Kidney (tissue), 14 donors: ENCODE data around the gene PHLDB2. TPM values are rescaled to one million over a fixed set of nuclear protein-coding genes. Genes with fewer than 3 reads are reported as not detected.
A peak's percentile ranks its signal among the peaks of the same experiment; 100 is the strongest.

Experiments used
- DNase-seq, 5 donors: peaks; one replicate each; pipeline ENCODE4 v3.0.0-alpha.2; 2013 to 2020
- FAIRE-seq: peaks from 2 replicates; lab custom pipeline; 2012; peaks lifted over from hg19 to GRCh38; lab: Jason Lieb, UNC
- H3K27ac ChIP-seq, 2 donors: one replicate each; pipeline ENCODE4 v1.7.0; 2013; ENCODE audit warnings: low read depth in 2 of 2, low read length in 2 of 2, inconsistent platforms in 1 of 2
- H3K27me3 ChIP-seq: one replicate; pipeline ENCODE4 v1.7.1; 2013; ENCODE audit warnings: low read length, inconsistent platforms; ENCODE audit not compliant: control insufficient read depth, insufficient read depth
- H3K36me3 ChIP-seq, 3 donors: one replicate each; pipeline versions ENCODE4 v1.7.0 to v1.7.1; 2013; ENCODE audit warnings: low read length in 3 of 3, control low read depth in 1 of 3, inconsistent platforms in 1 of 3; ENCODE audit not compliant: insufficient read depth in 3 of 3, control insufficient read depth in 2 of 3
- H3K4me1 ChIP-seq, 3 donors: one replicate each; pipeline versions ENCODE4 v1.7.0 to v1.7.1; 2013; ENCODE audit warnings: low read length in 3 of 3, inconsistent platforms in 1 of 3, low read depth in 1 of 3; ENCODE audit not compliant: control insufficient read depth in 2 of 3, insufficient read depth in 2 of 3
- H3K4me3 ChIP-seq, 3 donors: one replicate each; pipeline versions ENCODE4 v1.7.0 to v1.8.1; 2013; ENCODE audit warnings: low read length in 3 of 3, control low read depth in 1 of 3, inconsistent platforms in 1 of 3
- H3K9ac ChIP-seq, 3 donors: one replicate each; pipeline versions ENCODE4 v1.7.0 to v1.7.1; 2013; ENCODE audit warnings: low read length in 3 of 3, control low read depth in 1 of 3, inconsistent platforms in 1 of 3
- H3K9me3 ChIP-seq, 3 donors: one replicate each; pipeline versions ENCODE4 v1.7.0 to v1.7.1; 2013; ENCODE audit warnings: low read length in 3 of 3, control low read depth in 1 of 3, inconsistent platforms in 1 of 3; ENCODE audit not compliant: control insufficient read depth in 2 of 3, insufficient read depth in 1 of 3
- intact Hi-C: fragments of 100-400 bp; cut with DNase I; formaldehyde crosslinking; loops from one replicate; pipeline ENCODE4 v1.11.1; 2022
- polyA plus RNA-seq: library from polyadenylated mRNA; stranded (reverse); fragments of 350-450 nt; fragmentation: Illumina TruSeq; extraction: RNeasy Lipid Tissue Mini Kit (QIAGEN cat#74804); gene quantifications from one replicate; pipeline ENCODE4 v1.2.3, GENCODE V29; 2014; ENCODE audit warnings: low read depth, low replicate concordance; ENCODE audit not compliant: insufficient read depth
- total RNA-seq: library from RNA; stranded (reverse); fragmentation: NEBNext Ultra II Directional; extraction: Animal tissue kit (Norgen Biotek cat#: 25700); gene quantifications from one replicate; pipeline ENCODE4 v1.2.1, GENCODE V29; 2021
- TF ChIP-seq, protein P1 (sequence below): IDR thresholded peaks from 3 replicates; pipeline ENCODE4 v1.5.1; 2012; ENCODE audit warnings: mild to moderate bottlenecking, moderate library complexity, borderline replicate concordance; ENCODE audit not compliant: insufficient read depth; ENCODE audit errors: extremely low read depth
- donor health status: control.
- donor health status: control.
- donor health status: control.
- donor health status: control.
- donor health status: control.
- donor health status: DM: yes; HTN: yes; CAD: no.
- donor health status: Normal renal cell carcinoma (clear cell type).

PHLDB2 gene
- total and polyA plus RNA-seq, 2 donors from 2014 or later, result 28.0 to 85.6 TPM

DNA sequence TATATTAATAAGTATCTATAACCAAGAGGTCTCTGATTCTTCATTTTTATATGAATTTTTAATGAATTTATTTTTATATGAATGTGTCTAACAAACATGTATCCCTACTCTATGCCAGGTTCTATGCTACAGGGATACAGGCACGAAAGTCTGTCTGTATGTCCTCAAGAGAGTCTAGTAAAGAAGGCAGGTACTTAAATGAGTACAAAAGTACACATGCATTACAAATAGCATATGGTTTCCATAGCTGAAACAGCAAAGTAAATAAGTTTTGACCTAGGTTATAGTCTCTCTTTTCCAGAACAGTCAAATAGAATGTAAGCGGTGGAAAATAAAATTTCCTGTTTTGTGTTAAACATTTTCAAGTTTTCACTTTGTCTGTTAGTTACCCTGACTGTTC lies 106.4 kb downstream of the PHLDB2 start:
- Histone ChIP-seq H3K9ac (no peak overlapping the region), H3K4me3 (no peak overlapping the region), H3K27me3 (no peaks in the 10 kb centered on the region), H3K27ac (no peak overlapping the region), H3K4me1 (peaks cover 0 to 11% (median 10%) of the 10 kb centered on the region in 3 donors), H3K36me3 (peaks cover 0 to 20% (median 10%) of the 10 kb centered on the region in 3 donors), H3K9me3 (no peaks in the 10 kb centered on the region)
- no peak for DNase-seq
- intact Hi-C loops, result loop anchor here (5.0 to 10.0 kb wide), 2 partner anchors 91 to 248 kb away; no protein-coding TSS in a partner anchor
- TF ChIP-seq, protein P1, sequence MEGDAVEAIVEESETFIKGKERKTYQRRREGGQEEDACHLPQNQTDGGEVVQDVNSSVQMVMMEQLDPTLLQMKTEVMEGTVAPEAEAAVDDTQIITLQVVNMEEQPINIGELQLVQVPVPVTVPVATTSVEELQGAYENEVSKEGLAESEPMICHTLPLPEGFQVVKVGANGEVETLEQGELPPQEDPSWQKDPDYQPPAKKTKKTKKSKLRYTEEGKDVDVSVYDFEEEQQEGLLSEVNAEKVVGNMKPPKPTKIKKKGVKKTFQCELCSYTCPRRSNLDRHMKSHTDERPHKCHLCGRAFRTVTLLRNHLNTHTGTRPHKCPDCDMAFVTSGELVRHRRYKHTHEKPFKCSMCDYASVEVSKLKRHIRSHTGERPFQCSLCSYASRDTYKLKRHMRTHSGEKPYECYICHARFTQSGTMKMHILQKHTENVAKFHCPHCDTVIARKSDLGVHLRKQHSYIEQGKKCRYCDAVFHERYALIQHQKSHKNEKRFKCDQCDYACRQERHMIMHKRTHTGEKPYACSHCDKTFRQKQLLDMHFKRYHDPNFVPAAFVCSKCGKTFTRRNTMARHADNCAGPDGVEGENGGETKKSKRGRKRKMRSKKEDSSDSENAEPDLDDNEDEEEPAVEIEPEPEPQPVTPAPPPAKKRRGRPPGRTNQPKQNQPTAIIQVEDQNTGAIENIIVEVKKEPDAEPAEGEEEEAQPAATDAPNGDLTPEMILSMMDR, result no peak
- FAIRE-seq, result no peak

DNA sequence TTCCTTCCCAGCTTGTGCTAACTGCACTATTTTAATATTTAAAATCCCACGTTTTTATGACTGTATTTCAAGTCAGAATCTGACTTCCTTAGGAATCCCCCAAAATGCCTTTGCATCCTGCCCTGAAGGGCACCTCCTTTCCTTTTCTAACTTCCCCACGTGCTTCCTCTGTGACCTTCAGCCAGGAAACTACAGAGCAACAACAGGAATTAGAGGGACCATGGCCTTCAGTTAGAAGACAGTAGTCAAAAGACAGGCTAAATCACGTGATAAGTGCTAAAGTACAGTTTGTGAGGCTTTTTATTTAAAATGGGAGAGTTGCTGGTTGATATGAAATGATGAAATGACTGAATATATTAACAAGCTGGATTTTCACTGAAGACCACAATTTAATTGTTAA lies 108.0 kb downstream of the PHLDB2 start:
- Histone ChIP-seq H3K4me3 (no peak overlapping the region), H3K27me3 (no peaks in the 10 kb centered on the region), H3K9me3 (no peaks in the 10 kb centered on the region), H3K4me1 (peaks cover 0 to 27% (median 16%) of the 10 kb centered on the region in 3 donors), H3K36me3 (peaks cover 0 to 20% (median 9%) of the 10 kb centered on the region in 3 donors), H3K27ac (peak overlapping the region; percentile 64 to 78), H3K9ac (peak overlapping the region in 1 of 3 donors; percentile 6)
- TF ChIP-seq, protein P1, result no peak
- no peak for FAIRE-seq
- peak in 1 of 5 donors; percentile 57 for DNase-seq
- intact Hi-C loops, result loop anchor here (5.0 to 10.0 kb wide), 2 partner anchors 92 to 250 kb away; no protein-coding TSS in a partner anchor

DNA sequence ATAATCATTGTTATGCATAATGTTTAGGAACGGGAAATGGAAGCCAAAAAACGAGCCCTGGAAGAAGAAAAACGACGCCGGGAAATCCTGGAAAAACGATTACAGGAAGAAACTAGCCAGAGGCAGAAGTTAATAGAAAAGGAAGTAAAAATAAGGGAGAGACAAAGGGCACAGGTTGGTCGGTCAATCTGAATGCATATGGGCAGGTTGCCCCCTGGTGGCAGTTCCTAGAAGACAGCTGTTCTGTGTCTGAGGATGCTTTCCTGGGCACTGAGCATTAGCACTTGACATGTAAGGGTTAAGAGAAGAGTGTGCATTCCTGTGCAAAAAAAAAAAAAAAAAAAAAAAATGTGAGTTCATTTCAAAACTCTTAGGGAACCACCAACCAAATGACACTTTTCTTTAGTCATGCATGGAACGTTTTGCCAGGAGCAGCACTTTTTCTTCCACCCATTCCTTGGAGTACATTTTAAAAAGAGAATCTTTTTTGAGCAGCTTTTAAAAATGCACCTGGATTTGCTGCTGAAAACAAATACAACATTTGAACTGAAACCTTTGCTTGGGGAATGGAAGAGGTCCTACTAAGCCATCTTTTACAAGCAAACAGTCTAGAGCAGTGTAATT lies 108.7 kb downstream of the PHLDB2 start:
- peak overlapping the region; percentile 64 to 78 for H3K27ac ChIP-seq
- peak; percentile 72 for FAIRE-seq

More for the DNA sequence above, 108.7 kb downstream of the PHLDB2 start:
- H3K4me3 ChIP-seq, result no peak overlapping the region
- TF ChIP-seq, protein P1, result peak; percentile 89
- no peaks in the 10 kb centered on the region for H3K9me3 ChIP-seq
- H3K36me3 ChIP-seq, result peaks cover 0 to 20% (median 6%) of the 10 kb centered on the region in 3 donors
- DNase-seq, result peak; percentile 82 to 91 (median 88)
- no peaks in the 10 kb centered on the region for H3K27me3 ChIP-seq
- intact Hi-C loops, result loop anchor here (5.0 to 10.0 kb wide), 2 partner anchors 93 to 250 kb away; no protein-coding TSS in a partner anchor
- H3K9ac ChIP-seq, result peak overlapping the region in 1 of 3 donors; percentile 6
- H3K4me1 ChIP-seq, result peaks cover 0 to 27% (median 16%) of the 10 kb centered on the region in 3 donors
